Upper lobe of left lung (tissue), 6 donors: ENCODE results near the gene PEMT. TPM values are rescaled to one million over a fixed set of nuclear protein-coding genes. Genes with fewer than 3 reads are reported as not detected.

Source experiments
- ATAC-seq, 2 donors: fragments of 200-7000 bp; cut with Tn5 transposase; one replicate each; pipeline ENCODE4 v1.9.1; 2022; ENCODE audit warnings: mild to moderate bottlenecking in 2 of 2, moderate library complexity in 2 of 2; ENCODE audit not compliant: low FRiP score in 2 of 2
- DNase-seq, 2 donors: peaks; one replicate each; pipeline ENCODE4 v3.0.0-alpha.2; 2019 to 2020
- H3K27ac ChIP-seq, 4 donors: fragments of 200-600 bp; sonication (generic); one replicate each; pipeline ENCODE4 v1.5.1; 2016 to 2019
- H3K27me3 ChIP-seq, 4 donors: fragments of 200-600 bp; sonication (generic); one replicate each; pipeline ENCODE4 v1.5.1; 2017 to 2019
- H3K36me3 ChIP-seq, 4 donors: fragments of 200-600 bp; sonication (generic); one replicate each; pipeline ENCODE4 v1.5.1; 2016 to 2019
- H3K4me1 ChIP-seq, 4 donors: fragments of 200-600 bp; sonication (generic); one replicate each; pipeline ENCODE4 v1.5.1; 2018 to 2019
- H3K4me3 ChIP-seq, 4 donors: fragments of 200-600 bp; sonication (generic); one replicate each; pipeline ENCODE4 v1.5.1; 2017 to 2019; ENCODE audit warnings: mild to moderate bottlenecking in 2 of 4, moderate library complexity in 1 of 4
- H3K9me3 ChIP-seq, 4 donors: fragments of 200-600 bp; sonication (generic); one replicate each; pipeline ENCODE4 v1.5.1; 2018 to 2019
- CTCF ChIP-seq, 6 experiments: fragments of 450-650 bp in 4 of 6; fragments of 200-600 bp in 2 of 6; sonication (generic) in 2 of 6; IDR thresholded peaks; one replicate each; pipeline ENCODE4 v1.5.1; 2016 to 2019; ENCODE audit warnings: antibody characterized with exemption in 6 of 6
- EP300 ChIP-seq, 4 donors: sonication (generic); formaldehyde crosslinking; IDR thresholded peaks; one replicate each; pipeline ENCODE4 v1.5.1; 2017; ENCODE audit warnings: antibody characterized with exemption in 4 of 4, control low read depth in 2 of 4
- POLR2A ChIP-seq, 4 donors: fragments of 450-650 bp; IDR thresholded peaks; one replicate each; pipeline ENCODE4 v1.5.1; 2016 to 2017; ENCODE audit warnings: antibody characterized with exemption in 4 of 4, mild to moderate bottlenecking in 2 of 4
- POLR2AphosphoS5 ChIP-seq, 2 donors: sonication (generic); formaldehyde crosslinking; IDR thresholded peaks; one replicate each; pipeline ENCODE4 v1.5.1; 2017; ENCODE audit warnings: antibody characterized with exemption in 2 of 2
- WGBS, 2 donors: methylation state at CpG; one replicate each; pipeline ENCODE4 v1.1.5; 2017 to 2018; 5-methylcytosine and 5-hydroxymethylcytosine counted together
- total RNA-seq, 6 donors: library from RNA; depleted of rRNA in 4 of 6; stranded (reverse); fragments of >200 nt in 4 of 6; gene quantifications; one replicate each; pipeline versions ENCODE4 v1.1.0 to v1.2.1, GENCODE V29; 2016 to 2021
- donor health status: DM: no; HTN: no; CAD: no; lungs with moderate emphysema.
- donor health status: DM: no; HTN: yes; CAD: no; lungs with severe emphysema.

Gene PEMT
- total RNA-seq, 6 donors from 2014 or later, result 16.6 to 44.9 (median 32.2) TPM

DNA sequence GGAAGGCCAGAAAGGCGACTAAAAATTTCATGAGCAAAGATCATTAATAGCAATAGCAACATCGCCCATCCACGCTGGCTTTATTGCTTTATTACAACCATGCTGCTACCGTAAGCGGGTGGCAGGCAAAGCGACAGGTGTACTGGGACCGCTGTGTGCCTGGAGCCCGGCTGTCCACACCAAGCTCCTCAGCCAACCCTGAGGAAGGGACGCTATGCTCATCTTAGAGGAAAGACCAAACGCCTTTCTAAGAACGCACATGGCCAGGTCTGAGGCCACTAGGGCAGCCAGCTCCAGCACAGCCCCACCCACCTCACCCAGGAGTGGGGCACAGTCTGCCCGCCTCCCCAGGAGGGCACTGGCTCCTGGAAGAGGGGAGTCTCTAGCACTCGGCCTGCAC lies 28.0 kb downstream of the PEMT start:
- no peaks in the 10 kb centered on the region for H3K27me3 ChIP-seq
- ATAC-seq (no peak), DNase-seq (no peak)
- peaks cover 38 to 58% (median 47%) of the 10 kb centered on the region in 4 donors for H3K4me1 ChIP-seq
- 93 to 95% methylated on average over 10 to 12 of the region's 13 CpGs for WGBS, 2 donors
- no peak for TF ChIP-seq EP300 (IDR thresholded peaks at IDR 0.05)
- TF ChIP-seq POLR2A (IDR thresholded peaks at IDR 0.05), result no peak
- TF ChIP-seq POLR2AphosphoS5 (IDR thresholded peaks at IDR 0.05), result no peak
- TF ChIP-seq CTCF (IDR thresholded peaks at IDR 0.05), result no peak
- H3K9me3 ChIP-seq, result no peaks in the 10 kb centered on the region
- H3K27ac ChIP-seq, result peak overlapping the region in 3 of 4 donors; percentile 1 to 91 (median 61)
- no peaks in the 10 kb centered on the region for H3K36me3 ChIP-seq
- H3K4me3 ChIP-seq, result no peak overlapping the region

- ATAC-seq, result no peak
- TF ChIP-seq POLR2AphosphoS5 (IDR thresholded peaks at IDR 0.05) (no peak), POLR2A (IDR thresholded peaks at IDR 0.05) (no peak), EP300 (IDR thresholded peaks at IDR 0.05) (no peak), CTCF (IDR thresholded peaks at IDR 0.05) (no peak)
- peak overlapping the region in 2 of 4 donors; percentile 26 to 34 for H3K4me3 ChIP-seq
- H3K27me3 ChIP-seq, result no peaks in the 10 kb centered on the region
- no peaks in the 10 kb centered on the region for H3K36me3 ChIP-seq
- DNase-seq, result no peak
- peaks cover 32 to 47% (median 39%) of the 10 kb centered on the region in 4 donors for H3K4me1 ChIP-seq
- no peaks in the 10 kb centered on the region for H3K9me3 ChIP-seq
- 60 to 72% methylated on average over 10 to 11 of the region's 15 CpGs for WGBS, 2 donors
- peak overlapping the region; percentile 79 to 91 (median 86) for H3K27ac ChIP-seq
Measured at GRCh38 chr17:17562146-17562511, 29.4 kb downstream of the PEMT start.

GRCh38 chr17:17561408-17562145 lies 29.9 kb downstream of the PEMT start:
- Histone ChIP-seq H3K4me1 (peaks cover 31 to 43% (median 37%) of the 10 kb centered on the region in 4 donors), H3K27ac (peak overlapping the region; percentile 79 to 91 (median 86)), H3K36me3 (no peaks in the 10 kb centered on the region), H3K9me3 (no peaks in the 10 kb centered on the region), H3K4me3 (peak overlapping the region in 2 of 4 donors; percentile 26 to 34), H3K27me3 (no peaks in the 10 kb centered on the region)
- ATAC-seq (peak; percentile 59 to 88), DNase-seq (peak; percentile 91 to 93)
- TF ChIP-seq EP300 (IDR thresholded peaks at IDR 0.05) (peak in 2 of 4 donors; percentile 84 to 94), POLR2AphosphoS5 (IDR thresholded peaks at IDR 0.05) (peak; percentile 64 to 84), POLR2A (IDR thresholded peaks at IDR 0.05) (peak in 1 of 4 donors; percentile 66), CTCF (IDR thresholded peaks at IDR 0.05) (no peak)
- WGBS, 2 donors, result 50% methylated on average over 26 of the region's 30 CpGs; no CpG with 5 or more reads in 1 of the 2 donors

- no peak for ATAC-seq
- Histone ChIP-seq H3K9me3 (no peaks in the 10 kb centered on the region), H3K4me1 (peaks cover 25 to 37% (median 32%) of the 10 kb centered on the region in 4 donors), H3K27ac (peak overlapping the region; percentile 79 to 91 (median 86)), H3K4me3 (no peak overlapping the region), H3K36me3 (no peaks in the 10 kb centered on the region), H3K27me3 (no peaks in the 10 kb centered on the region)
- TF ChIP-seq POLR2A (IDR thresholded peaks at IDR 0.05) (no peak), EP300 (IDR thresholded peaks at IDR 0.05) (no peak), CTCF (IDR thresholded peaks at IDR 0.05) (no peak), POLR2AphosphoS5 (IDR thresholded peaks at IDR 0.05) (no peak)
- DNase-seq, result no peak
- 90 to 95% methylated on average over 9 to 10 of the region's 10 CpGs for WGBS, 2 donors
Measured at GRCh38 chr17:17560975-17561374, 30.5 kb downstream of the PEMT start.
